Measurements from ENCODE around the gene KRT2. TPM values are rescaled to one million over a fixed set of nuclear protein-coding genes. Genes with fewer than 3 reads are reported as not detected.

The KRT2 gene
- total RNA-seq, 4 donors from 2014 or later: 357 to 1,953 (median 1,221) TPM

DNA sequence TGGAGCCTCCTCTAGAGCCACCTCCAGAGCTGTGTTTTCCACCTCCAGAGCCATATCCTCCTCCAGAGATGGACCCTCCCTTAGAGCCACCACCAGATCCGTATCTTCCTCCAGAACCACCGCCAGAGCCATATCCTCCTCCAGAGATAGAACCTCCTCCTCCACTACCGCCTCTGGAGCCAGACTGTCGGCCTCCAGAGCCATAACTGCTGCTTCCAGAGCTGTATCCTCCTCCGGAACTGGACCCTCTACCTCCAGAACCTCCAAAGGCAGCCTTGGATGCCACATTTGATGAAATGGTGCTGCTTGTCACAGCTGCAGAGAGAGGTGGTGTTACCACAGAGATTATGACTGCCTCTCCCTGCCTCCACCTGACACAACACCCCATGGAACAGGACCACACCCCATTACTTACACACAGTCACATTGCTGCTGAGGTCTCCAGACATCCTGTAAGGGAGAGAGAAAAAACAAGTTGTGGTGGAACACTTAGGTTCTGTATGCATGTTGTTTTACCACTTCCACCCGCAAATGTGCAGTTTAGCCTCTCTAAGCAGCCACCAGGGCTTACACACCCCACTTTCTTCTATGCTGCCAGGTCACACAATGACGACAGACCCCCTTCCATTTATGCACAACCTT, 6.8 kb downstream of the KRT2 start:
- H3K4me1 ChIP-seq: peaks cover 15% of the 10 kb centered on the region
- no peak for TF ChIP-seq POLR2A (IDR thresholded peaks at IDR 0.05)
- no peak for TF ChIP-seq EP300 (IDR thresholded peaks at IDR 0.05)
- TF ChIP-seq POLR2AphosphoS5 (IDR thresholded peaks at IDR 0.05): no peak
- TF ChIP-seq, protein P1, sequence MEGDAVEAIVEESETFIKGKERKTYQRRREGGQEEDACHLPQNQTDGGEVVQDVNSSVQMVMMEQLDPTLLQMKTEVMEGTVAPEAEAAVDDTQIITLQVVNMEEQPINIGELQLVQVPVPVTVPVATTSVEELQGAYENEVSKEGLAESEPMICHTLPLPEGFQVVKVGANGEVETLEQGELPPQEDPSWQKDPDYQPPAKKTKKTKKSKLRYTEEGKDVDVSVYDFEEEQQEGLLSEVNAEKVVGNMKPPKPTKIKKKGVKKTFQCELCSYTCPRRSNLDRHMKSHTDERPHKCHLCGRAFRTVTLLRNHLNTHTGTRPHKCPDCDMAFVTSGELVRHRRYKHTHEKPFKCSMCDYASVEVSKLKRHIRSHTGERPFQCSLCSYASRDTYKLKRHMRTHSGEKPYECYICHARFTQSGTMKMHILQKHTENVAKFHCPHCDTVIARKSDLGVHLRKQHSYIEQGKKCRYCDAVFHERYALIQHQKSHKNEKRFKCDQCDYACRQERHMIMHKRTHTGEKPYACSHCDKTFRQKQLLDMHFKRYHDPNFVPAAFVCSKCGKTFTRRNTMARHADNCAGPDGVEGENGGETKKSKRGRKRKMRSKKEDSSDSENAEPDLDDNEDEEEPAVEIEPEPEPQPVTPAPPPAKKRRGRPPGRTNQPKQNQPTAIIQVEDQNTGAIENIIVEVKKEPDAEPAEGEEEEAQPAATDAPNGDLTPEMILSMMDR (IDR thresholded peaks at IDR 0.05): no peak
- DNase-seq (ENCODE audit: low spot score in 2 of 2): no peak
- H3K9me3 ChIP-seq: no peaks in the 10 kb centered on the region
- 78% methylated on average over 7 of the region's 7 CpGs for WGBS
- no peaks in the 10 kb centered on the region for H3K36me3 ChIP-seq
- H3K27ac ChIP-seq: no peak overlapping the region
- no peak overlapping the region for H3K4me3 ChIP-seq
- H3K27me3 ChIP-seq: peaks cover 4% of the 10 kb centered on the region

DNA sequence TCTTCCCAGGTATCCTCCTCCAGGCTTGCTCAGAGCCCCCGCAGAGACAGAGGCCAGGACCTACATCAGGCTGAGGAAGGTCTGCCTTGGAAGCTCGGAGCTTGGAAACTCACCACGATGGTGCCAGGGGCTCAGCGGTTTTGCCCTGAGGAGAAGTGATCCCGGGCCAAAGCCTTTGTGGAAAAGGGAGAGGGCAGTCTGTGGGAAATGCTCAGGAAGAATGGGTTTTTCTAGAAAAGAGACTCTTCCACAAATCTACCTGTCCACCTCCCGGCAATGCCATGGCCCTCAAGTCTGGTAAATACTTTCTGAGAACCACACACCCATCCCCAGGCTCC, 8.0 kb downstream of the KRT2 start:
- no peak overlapping the region for H3K4me3 ChIP-seq
- 87% methylated on average over 6 of the region's 6 CpGs for WGBS
- no peak for DNase-seq (ENCODE audit: low spot score in 2 of 2)
- no peaks in the 10 kb centered on the region for H3K36me3 ChIP-seq
- TF ChIP-seq, protein P1 (IDR thresholded peaks at IDR 0.05): no peak
- TF ChIP-seq EP300 (IDR thresholded peaks at IDR 0.05) (no peak), POLR2AphosphoS5 (IDR thresholded peaks at IDR 0.05) (no peak), POLR2A (IDR thresholded peaks at IDR 0.05) (no peak)
- H3K9me3 ChIP-seq: no peaks in the 10 kb centered on the region
- no peak overlapping the region for H3K27ac ChIP-seq
- peaks cover 8% of the 10 kb centered on the region for H3K4me1 ChIP-seq
- H3K27me3 ChIP-seq: peaks cover 4% of the 10 kb centered on the region

DNA sequence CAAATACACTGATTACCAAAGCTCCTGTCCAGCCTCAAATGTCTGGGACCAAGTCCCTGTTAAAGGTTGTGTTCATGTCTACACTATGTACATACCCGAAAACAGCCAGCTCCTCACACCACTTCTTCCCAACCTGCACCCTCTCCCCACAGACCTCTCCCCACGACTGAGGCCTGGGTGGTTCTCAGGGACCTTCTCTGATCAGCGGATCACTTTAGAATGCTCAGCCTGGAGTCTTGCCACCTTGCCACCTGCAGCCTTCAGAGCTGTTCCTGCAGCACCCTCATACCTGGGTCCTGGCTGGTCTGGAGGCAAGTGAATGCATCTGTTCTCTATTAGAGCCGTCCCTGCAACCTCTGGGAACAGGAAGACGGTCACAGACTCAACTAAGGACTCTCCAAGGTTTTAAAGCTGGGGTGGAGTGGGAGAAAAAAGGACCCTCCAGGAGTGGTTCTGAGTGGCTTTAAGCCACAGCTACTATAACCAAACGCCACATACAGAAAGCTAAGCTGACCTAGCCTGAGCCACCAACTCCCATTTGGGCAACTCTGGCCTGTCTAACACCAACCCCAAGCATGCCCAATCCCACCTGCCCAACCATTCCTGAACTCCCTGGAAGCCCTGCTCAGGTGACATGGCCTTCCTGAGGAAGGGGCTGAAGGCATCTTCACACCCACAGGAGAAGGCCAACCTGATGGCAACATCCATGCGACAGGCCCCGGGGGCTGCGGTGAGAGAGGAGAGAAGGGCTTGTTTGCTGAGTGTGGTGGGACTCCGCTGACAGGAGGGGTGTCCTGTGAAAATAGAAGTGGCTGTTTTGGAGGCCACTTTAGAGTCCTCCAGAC, 8.6 kb downstream of the KRT2 start:
- H3K27me3 ChIP-seq: peaks cover 6% of the 10 kb centered on the region
- no peak overlapping the region for H3K27ac ChIP-seq
- no peaks in the 10 kb centered on the region for H3K36me3 ChIP-seq
- WGBS: 82% methylated on average over 10 of the region's 10 CpGs
- no peak for TF ChIP-seq POLR2AphosphoS5 (IDR thresholded peaks at IDR 0.05)
- TF ChIP-seq EP300 (IDR thresholded peaks at IDR 0.05): no peak
- TF ChIP-seq, protein P1 (IDR thresholded peaks at IDR 0.05): no peak
- no peak for TF ChIP-seq POLR2A (IDR thresholded peaks at IDR 0.05)
- no peak for DNase-seq (ENCODE audit: low spot score in 2 of 2)
- no peak overlapping the region for H3K4me3 ChIP-seq
- no peaks in the 10 kb centered on the region for H3K9me3 ChIP-seq
- H3K4me1 ChIP-seq: peaks cover 8% of the 10 kb centered on the region

DNA sequence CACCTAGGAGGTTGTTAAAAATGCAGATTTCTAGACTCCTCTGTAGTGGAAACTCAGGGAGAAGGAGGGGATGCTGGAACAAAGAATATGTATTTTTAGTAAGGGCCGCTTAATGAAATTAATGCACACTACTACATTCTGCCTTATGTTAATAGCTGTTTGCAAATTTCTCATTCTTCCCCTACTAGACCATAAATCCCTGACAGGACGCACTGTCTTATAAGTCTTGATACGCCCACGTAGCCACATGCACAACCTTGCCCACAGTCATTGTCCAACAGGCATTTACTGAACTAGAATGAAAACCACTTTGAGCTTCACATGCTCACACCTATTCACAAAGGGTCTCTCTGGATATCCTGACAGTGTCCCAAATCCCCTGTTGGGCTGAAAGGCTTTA, 10.5 kb downstream of the KRT2 start:
- WGBS: 60% methylated on average over 4 of the region's 4 CpGs
- no peak overlapping the region for H3K27ac ChIP-seq
- H3K4me3 ChIP-seq: no peak overlapping the region
- no peak for TF ChIP-seq POLR2A (IDR thresholded peaks at IDR 0.05)
- no peak for TF ChIP-seq POLR2AphosphoS5 (IDR thresholded peaks at IDR 0.05)
- TF ChIP-seq, protein P1 (IDR thresholded peaks at IDR 0.05): no peak
- no peak for TF ChIP-seq EP300 (IDR thresholded peaks at IDR 0.05)
- no peak for DNase-seq (ENCODE audit: low spot score in 2 of 2)
- H3K27me3 ChIP-seq: peaks cover 8% of the 10 kb centered on the region
- no peaks in the 10 kb centered on the region for H3K36me3 ChIP-seq
- peaks cover 8% of the 10 kb centered on the region for H3K4me1 ChIP-seq
- no peaks in the 10 kb centered on the region for H3K9me3 ChIP-seq

DNA sequence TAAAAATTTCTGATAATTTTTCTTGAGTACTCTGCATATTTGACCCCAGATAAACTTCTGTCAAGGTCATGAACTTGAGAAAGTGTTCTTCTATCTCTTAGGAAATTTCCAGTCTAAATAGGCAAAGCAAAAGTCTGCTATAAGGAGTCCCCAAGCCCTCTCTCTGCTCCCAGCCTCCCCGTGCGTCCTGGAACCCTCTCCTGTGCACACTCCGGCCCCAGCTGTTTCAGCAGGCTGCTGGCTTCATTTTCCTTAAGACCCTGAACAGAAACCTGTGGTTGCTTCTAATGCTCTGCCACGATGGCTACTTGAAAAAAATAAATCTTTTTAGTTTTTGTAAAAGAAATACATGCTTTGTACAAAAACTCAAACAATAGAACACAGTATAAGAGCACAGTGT, 14.7 kb downstream of the KRT2 start:
- WGBS: 82% methylated on average over 4 of the region's 4 CpGs
- Histone ChIP-seq H3K36me3 (no peaks in the 10 kb centered on the region), H3K4me3 (no peak overlapping the region), H3K4me1 (peaks cover 8% of the 10 kb centered on the region), H3K27ac (no peak overlapping the region), H3K9me3 (no peaks in the 10 kb centered on the region), H3K27me3 (peaks cover 7% of the 10 kb centered on the region)
- TF ChIP-seq POLR2AphosphoS5 (IDR thresholded peaks at IDR 0.05): no peak
- no peak for TF ChIP-seq POLR2A (IDR thresholded peaks at IDR 0.05)
- TF ChIP-seq, protein P1 (IDR thresholded peaks at IDR 0.05): no peak
- TF ChIP-seq EP300 (IDR thresholded peaks at IDR 0.05): no peak
- DNase-seq (ENCODE audit: low spot score in 2 of 2): no peak
